Right atrium auricular region (tissue), 2 donors: ENCODE measurements around the gene NPIPA1. TPM values are rescaled to one million over a fixed set of nuclear protein-coding genes. Genes with fewer than 3 reads are reported as not detected.
"Not testable (repeated sequence)": the region's sequence is repeated elsewhere in the genome, so short reads cannot be mapped to it uniquely, and the experiment has no call there.

Source experiments
- DNase-seq: peaks from one replicate; pipeline ENCODE4 v3.0.0-alpha.2; 2019; ENCODE audit warnings: low spot score
- H3K27ac ChIP-seq, 2 donors: fragments of 200-600 bp; sonication (generic); 1 replicate in 1 of 2; 2 replicates in 1 of 2; pipeline ENCODE4 v1.5.1; 2016 to 2019
- H3K27me3 ChIP-seq, 2 donors: fragments of 200-600 bp; sonication (generic); one replicate each; pipeline versions ENCODE4 v1.5.1 to v1.6.0; 2017 to 2019
- H3K36me3 ChIP-seq: fragments of 200-600 bp; sonication (generic); one replicate; pipeline ENCODE4 v1.5.1; 2016
- H3K4me1 ChIP-seq, 2 donors: fragments of 200-600 bp; sonication (generic); one replicate each; pipeline versions ENCODE4 v1.5.1 to v1.6.0; 2017 to 2019
- H3K4me3 ChIP-seq, 2 donors: fragments of 200-600 bp; sonication (generic); 1 replicate in 1 of 2; 2 replicates in 1 of 2; pipeline ENCODE4 v1.5.1; 2017 to 2019; ENCODE audit warnings: mild to moderate bottlenecking in 1 of 2, moderate library complexity in 1 of 2
- H3K9me3 ChIP-seq, 2 donors: fragments of 200-600 bp; sonication (generic); one replicate each; pipeline ENCODE4 v1.5.1; 2019
- total RNA-seq, 2 donors: library from RNA; depleted of rRNA; stranded (reverse); fragments of >200 nt; gene quantifications; one replicate each; pipeline ENCODE4 v1.1.0, GENCODE V29; 2016

NPIPA1 gene
- total RNA-seq, 2 donors from 2014 or later: 24.5 to 35.3 TPM

GRCh38 chr16:14922285-14922684, 15.0 kb upstream of the NPIPA1 start:
- not testable (repeated sequence) for DNase-seq, H3K27me3 ChIP-seq, H3K27ac ChIP-seq, H3K4me1 ChIP-seq, H3K4me3 ChIP-seq, H3K36me3 ChIP-seq, H3K9me3 ChIP-seq

GRCh38 chr16:14922968-14923367, 14.3 kb upstream of the NPIPA1 start:
- not testable (repeated sequence) for H3K4me1 ChIP-seq, DNase-seq, H3K9me3 ChIP-seq, H3K27me3 ChIP-seq, H3K36me3 ChIP-seq, H3K4me3 ChIP-seq, H3K27ac ChIP-seq

GRCh38 chr16:14923394-14924088, 13.7 kb upstream of the NPIPA1 start:
- not testable (repeated sequence) for H3K27me3 ChIP-seq, H3K4me1 ChIP-seq, H3K4me3 ChIP-seq, H3K36me3 ChIP-seq, DNase-seq, H3K27ac ChIP-seq, H3K9me3 ChIP-seq

GRCh38 chr16:14924359-14924758, 12.9 kb upstream of the NPIPA1 start:
- not testable (repeated sequence) for H3K4me1 ChIP-seq, DNase-seq, H3K36me3 ChIP-seq, H3K9me3 ChIP-seq, H3K27ac ChIP-seq, H3K4me3 ChIP-seq, H3K27me3 ChIP-seq

GRCh38 chr16:14924982-14925381, 12.3 kb upstream of the NPIPA1 start:
- not testable (repeated sequence) for H3K36me3 ChIP-seq, H3K4me3 ChIP-seq, H3K4me1 ChIP-seq, H3K27ac ChIP-seq, DNase-seq, H3K27me3 ChIP-seq, H3K9me3 ChIP-seq

- not testable (repeated sequence) for H3K4me1 ChIP-seq, H3K9me3 ChIP-seq, DNase-seq, H3K27me3 ChIP-seq, H3K4me3 ChIP-seq, H3K27ac ChIP-seq, H3K36me3 ChIP-seq
Measured at GRCh38 chr16:14928064-14928714, 9.1 kb upstream of the NPIPA1 start.

GRCh38 chr16:14929176-14929575, 8.1 kb upstream of the NPIPA1 start:
- not testable (repeated sequence) for DNase-seq, H3K4me3 ChIP-seq

GRCh38 chr16:14930246-14930645, 7.0 kb upstream of the NPIPA1 start:
- H3K27me3 ChIP-seq, DNase-seq: not testable (repeated sequence)

More at GRCh38 chr16:14929176-14929575, 8.1 kb upstream of the NPIPA1 start:
- not testable (repeated sequence) for H3K4me1 ChIP-seq, H3K27me3 ChIP-seq, H3K9me3 ChIP-seq, H3K36me3 ChIP-seq, H3K27ac ChIP-seq

GRCh38 chr16:14930971-14931370, 6.3 kb upstream of the NPIPA1 start:
- H3K9me3 ChIP-seq, H3K4me1 ChIP-seq, DNase-seq, H3K4me3 ChIP-seq, H3K27me3 ChIP-seq, H3K27ac ChIP-seq, H3K36me3 ChIP-seq: not testable (repeated sequence)

More at GRCh38 chr16:14930246-14930645, 7.0 kb upstream of the NPIPA1 start:
- not testable (repeated sequence) for H3K9me3 ChIP-seq, H3K4me1 ChIP-seq, H3K27ac ChIP-seq, H3K36me3 ChIP-seq, H3K4me3 ChIP-seq

- not testable (repeated sequence) for H3K36me3 ChIP-seq, H3K27me3 ChIP-seq, H3K4me3 ChIP-seq, DNase-seq, H3K27ac ChIP-seq, H3K9me3 ChIP-seq, H3K4me1 ChIP-seq
Measured at GRCh38 chr16:14932581-14933375, 4.5 kb upstream of the NPIPA1 start.

- not testable (repeated sequence) for H3K4me1 ChIP-seq, H3K36me3 ChIP-seq, DNase-seq, H3K27ac ChIP-seq, H3K4me3 ChIP-seq, H3K9me3 ChIP-seq, H3K27me3 ChIP-seq
Measured at GRCh38 chr16:14937994-14938393, 751 bp downstream of the NPIPA1 start.

- not testable (repeated sequence) for H3K27me3 ChIP-seq, H3K4me1 ChIP-seq, H3K9me3 ChIP-seq, H3K4me3 ChIP-seq, DNase-seq, H3K27ac ChIP-seq, H3K36me3 ChIP-seq
Measured at GRCh38 chr16:14942686-14943085, 5.4 kb downstream of the NPIPA1 start.
